Upper lobe of left lung (tissue), 6 donors: ENCODE data around the gene DNAJC1. TPM values are rescaled to one million over a fixed set of nuclear protein-coding genes. Genes with fewer than 3 reads are reported as not detected.

Experiments
- ATAC-seq, 2 donors: fragments of 200-7000 bp; cut with Tn5 transposase; one replicate each; pipeline ENCODE4 v1.9.1; 2022; ENCODE audit warnings: mild to moderate bottlenecking in 2 of 2, moderate library complexity in 2 of 2; ENCODE audit not compliant: low FRiP score in 2 of 2
- DNase-seq, 2 donors: peaks; one replicate each; pipeline ENCODE4 v3.0.0-alpha.2; 2019 to 2020
- H3K27ac ChIP-seq, 4 donors: fragments of 200-600 bp; sonication (generic); one replicate each; pipeline ENCODE4 v1.5.1; 2016 to 2019
- H3K27me3 ChIP-seq, 4 donors: fragments of 200-600 bp; sonication (generic); one replicate each; pipeline ENCODE4 v1.5.1; 2017 to 2019
- H3K36me3 ChIP-seq, 4 donors: fragments of 200-600 bp; sonication (generic); one replicate each; pipeline ENCODE4 v1.5.1; 2016 to 2019
- H3K4me1 ChIP-seq, 4 donors: fragments of 200-600 bp; sonication (generic); one replicate each; pipeline ENCODE4 v1.5.1; 2018 to 2019
- H3K4me3 ChIP-seq, 4 donors: fragments of 200-600 bp; sonication (generic); one replicate each; pipeline ENCODE4 v1.5.1; 2017 to 2019; ENCODE audit warnings: mild to moderate bottlenecking in 2 of 4, moderate library complexity in 1 of 4
- H3K9me3 ChIP-seq, 4 donors: fragments of 200-600 bp; sonication (generic); one replicate each; pipeline ENCODE4 v1.5.1; 2018 to 2019
- CTCF ChIP-seq, 6 experiments: fragments of 450-650 bp in 4 of 6; fragments of 200-600 bp in 2 of 6; sonication (generic) in 2 of 6; IDR thresholded peaks; one replicate each; pipeline ENCODE4 v1.5.1; 2016 to 2019; ENCODE audit warnings: antibody characterized with exemption in 6 of 6
- EP300 ChIP-seq, 4 donors: sonication (generic); formaldehyde crosslinking; IDR thresholded peaks; one replicate each; pipeline ENCODE4 v1.5.1; 2017; ENCODE audit warnings: antibody characterized with exemption in 4 of 4, control low read depth in 2 of 4
- POLR2A ChIP-seq, 4 donors: fragments of 450-650 bp; IDR thresholded peaks; one replicate each; pipeline ENCODE4 v1.5.1; 2016 to 2017; ENCODE audit warnings: antibody characterized with exemption in 4 of 4, mild to moderate bottlenecking in 2 of 4
- POLR2AphosphoS5 ChIP-seq, 2 donors: sonication (generic); formaldehyde crosslinking; IDR thresholded peaks; one replicate each; pipeline ENCODE4 v1.5.1; 2017; ENCODE audit warnings: antibody characterized with exemption in 2 of 2
- WGBS, 2 donors: methylation state at CpG; one replicate each; pipeline ENCODE4 v1.1.5; 2017 to 2018; 5-methylcytosine and 5-hydroxymethylcytosine counted together
- total RNA-seq, 6 donors: library from RNA; depleted of rRNA in 4 of 6; stranded (reverse); fragments of >200 nt in 4 of 6; gene quantifications; one replicate each; pipeline versions ENCODE4 v1.1.0 to v1.2.1, GENCODE V29; 2016 to 2021
- donor health status: DM: no; HTN: no; CAD: no; lungs with moderate emphysema.
- donor health status: DM: no; HTN: yes; CAD: no; lungs with severe emphysema.

The DNAJC1 gene
- total RNA-seq, 6 donors from 2014 or later: 30.8 to 106 (median 74.1) TPM

- Histone ChIP-seq H3K27ac (peak overlapping the region in 2 of 4 donors; percentile 25 to 58), H3K4me3 (no peak overlapping the region), H3K9me3 (no peaks in the 10 kb centered on the region), H3K27me3 (no peaks in the 10 kb centered on the region), H3K4me1 (peaks cover 7 to 18% (median 12%) of the 10 kb centered on the region in 4 donors), H3K36me3 (no peaks in the 10 kb centered on the region)
- ATAC-seq: no peak
- no peak for DNase-seq
- WGBS, 2 donors: 16 to 25% methylated on average over 3 of the region's 3 CpGs
- TF ChIP-seq POLR2A (IDR thresholded peaks at IDR 0.05) (no peak), CTCF (IDR thresholded peaks at IDR 0.05) (no peak), POLR2AphosphoS5 (IDR thresholded peaks at IDR 0.05) (no peak), EP300 (IDR thresholded peaks at IDR 0.05) (peak in 1 of 4 donors; percentile 53)
Measured at GRCh38 chr10:22017283-22018020, 13.9 kb upstream of the DNAJC1 start.

DNA sequence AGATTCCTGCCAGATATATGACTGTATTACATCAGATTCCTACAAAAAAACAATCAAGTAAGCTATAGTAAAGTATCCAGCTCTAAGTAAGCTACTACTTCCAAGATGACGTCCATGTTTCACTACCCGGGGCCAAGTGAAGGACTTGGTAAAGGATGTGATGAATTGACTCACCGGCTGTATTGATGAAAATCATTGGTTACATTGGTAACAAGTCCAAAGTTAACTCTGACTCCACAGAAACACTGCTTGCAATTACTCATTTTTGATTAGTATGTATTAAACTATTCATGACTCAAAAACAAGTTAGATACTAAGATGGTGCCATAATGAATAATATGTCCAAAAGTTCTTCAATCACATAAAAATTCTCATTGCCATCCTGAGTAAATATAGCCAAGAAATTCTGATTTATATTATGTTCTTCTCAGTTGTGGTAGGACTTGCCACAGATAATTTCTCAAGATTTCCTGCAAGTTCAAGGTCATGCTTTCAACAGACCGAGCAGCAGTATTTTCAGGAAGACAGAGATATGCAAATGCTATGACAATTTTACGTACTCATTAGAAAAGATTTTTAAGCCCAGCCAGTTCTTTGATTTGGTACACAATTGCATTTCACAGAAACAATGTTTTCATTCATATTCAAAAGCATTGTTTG is 12.6 kb upstream of the DNAJC1 start:
- Histone ChIP-seq H3K27ac (no peak overlapping the region), H3K36me3 (no peaks in the 10 kb centered on the region), H3K4me1 (peaks cover under 1 to 14% (median 4%) of the 10 kb centered on the region in 4 donors), H3K9me3 (no peaks in the 10 kb centered on the region), H3K27me3 (no peaks in the 10 kb centered on the region), H3K4me3 (no peak overlapping the region)
- 73 to 74% methylated on average over 5 of the region's 5 CpGs for WGBS, 2 donors
- TF ChIP-seq POLR2A (IDR thresholded peaks at IDR 0.05): no peak
- TF ChIP-seq CTCF (IDR thresholded peaks at IDR 0.05): no peak
- TF ChIP-seq EP300 (IDR thresholded peaks at IDR 0.05): no peak
- TF ChIP-seq POLR2AphosphoS5 (IDR thresholded peaks at IDR 0.05): no peak
- DNase-seq: no peak
- ATAC-seq: no peak

DNA sequence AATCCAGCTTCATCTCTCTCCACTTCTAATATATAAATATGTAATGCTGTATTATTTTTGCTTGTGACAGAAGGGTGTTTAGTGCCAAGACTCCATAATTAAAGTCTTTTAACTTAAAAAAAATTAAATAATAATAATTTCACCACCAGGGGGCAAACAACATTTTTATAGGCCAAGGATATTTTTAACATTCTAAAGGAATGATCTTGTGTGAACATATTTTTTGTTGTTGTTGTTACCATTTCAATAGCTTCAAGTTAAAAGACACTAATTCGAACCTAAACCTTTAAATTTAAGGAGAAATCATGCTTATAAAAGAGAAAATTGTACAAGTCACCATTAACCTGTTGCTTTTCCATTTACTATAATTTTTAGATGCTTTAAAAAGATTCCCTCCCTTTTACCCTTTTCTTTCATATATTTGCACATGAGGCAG is 7.5 kb upstream of the DNAJC1 start:
- H3K27me3 ChIP-seq: no peaks in the 10 kb centered on the region
- ATAC-seq (no peak), DNase-seq (no peak)
- H3K36me3 ChIP-seq: no peaks in the 10 kb centered on the region
- no peak for TF ChIP-seq POLR2A (IDR thresholded peaks at IDR 0.05)
- TF ChIP-seq EP300 (IDR thresholded peaks at IDR 0.05): no peak
- peak in 2 of 6 experiments; percentile 28 to 32 for TF ChIP-seq CTCF (IDR thresholded peaks at IDR 0.05)
- no peak for TF ChIP-seq POLR2AphosphoS5 (IDR thresholded peaks at IDR 0.05)
- H3K4me3 ChIP-seq: no peak overlapping the region
- peaks cover 0 to 8% (median 3%) of the 10 kb centered on the region in 4 donors for H3K4me1 ChIP-seq
- WGBS, 2 donors: 14 to 18% methylated on average over 1 of the region's 1 CpG
- no peak overlapping the region for H3K27ac ChIP-seq
- H3K9me3 ChIP-seq: no peaks in the 10 kb centered on the region

- TF ChIP-seq EP300 (IDR thresholded peaks at IDR 0.05) (no peak), CTCF (IDR thresholded peaks at IDR 0.05) (no peak), POLR2AphosphoS5 (IDR thresholded peaks at IDR 0.05) (no peak), POLR2A (IDR thresholded peaks at IDR 0.05) (no peak)
- Histone ChIP-seq H3K9me3 (no peaks in the 10 kb centered on the region), H3K4me1 (peaks cover 0 to 8% (median 3%) of the 10 kb centered on the region in 4 donors), H3K36me3 (no peaks in the 10 kb centered on the region), H3K4me3 (no peak overlapping the region), H3K27me3 (no peaks in the 10 kb centered on the region), H3K27ac (no peak overlapping the region)
- ATAC-seq (no peak), DNase-seq (no peak)
- 65 to 78% methylated on average over 4 of the region's 4 CpGs for WGBS, 2 donors
Measured at GRCh38 chr10:22010539-22010938, 7.0 kb upstream of the DNAJC1 start.
